ENCODE results near the gene BMPR1A. TPM values are rescaled to one million over a fixed set of nuclear protein-coding genes. Genes with fewer than 3 reads are reported as not detected.

Gene BMPR1A
- total RNA-seq, 2 donors from 2014 or later: 3.5 to 14.6 TPM

GRCh38 chr10:86981716-86982115 lies 225.3 kb downstream of the BMPR1A start:
- DNase-seq (ENCODE audit: low spot score in 2 of 2) (no peak), ATAC-seq (no peak)
- Mint-ChIP-seq H3K9me3 (no peaks in the 10 kb centered on the region), H3K27ac (no peak overlapping the region), H3K36me3 (no peaks in the 10 kb centered on the region)

Other genes starting within 250 kb of the BMPR1A start
- gene WAPL, start 234.8 kb upstream of the BMPR1A start, total RNA-seq: 10 to 100 TPM; 46.0 to 46.5 TPM
- not detected for gene OPN4, start 102.1 kb upstream of the BMPR1A start, total RNA-seq
- gene LDB3, start 88.1 kb upstream of the BMPR1A start, total RNA-seq: under 1 TPM; 0.05 to 0.16 TPM
- not detected for gene MMRN2, start 201.0 kb downstream of the BMPR1A start, total RNA-seq
- 1 to 10 TPM in 1 of 2 donors, not detected in 1; 1.7 TPM for gene SNCG, start 202.0 kb downstream of the BMPR1A start, total RNA-seq
- not detected for gene ADIRF, start 211.9 kb downstream of the BMPR1A start, total RNA-seq